H1 (cell line): ENCODE measurements around the gene NKIRAS2. TPM values are rescaled to one million over a fixed set of nuclear protein-coding genes. Genes with fewer than 3 reads are reported as not detected.
A peak's percentile ranks its signal among the peaks of the same experiment; 100 is the strongest.

ENCODE experiments used
- CTCF ChIA-PET: fragments of 300-600 bp; sonication (Branson Sonifier 250); formaldehyde crosslinking; loops from one replicate; lab custom pipeline; 2021; ENCODE audit not compliant: partially characterized antibody; lab: Charles Lee
- POLR2A ChIA-PET: fragments of 300-600 bp; sonication (Branson Sonifier 250); formaldehyde crosslinking; loops from one replicate; lab custom pipeline; 2021; ENCODE audit warnings: inconsistent platforms; ENCODE audit not compliant: partially characterized antibody; lab: Charles Lee
- DNase-seq, 2 experiments: peaks; one replicate each; pipeline versions ENCODE4 v3.0.0 to v3.0.0-alpha.2; 2010 to 2022; ENCODE audit warnings: low spot score in 2 of 2, low read depth in 1 of 2, mixed read lengths in 1 of 2
- FAIRE-seq: peaks from 2 replicates; lab custom pipeline; 2011; peaks lifted over from hg19 to GRCh38; lab: Jason Lieb, UNC
- H2AFZ ChIP-seq: 2 replicates; pipeline ENCODE4 v1.8.1; 2012; ENCODE audit warnings: low read length, inconsistent platforms
- H2AK5ac ChIP-seq: 2 replicates; pipeline ENCODE4 v1.6.1; 2013; ENCODE audit warnings: low read depth, low read length
- H2BK120ac ChIP-seq: replicated peaks from 2 replicates; pipeline ENCODE3; 2013; ENCODE audit warnings: low read depth, low read length, inconsistent platforms
- H2BK12ac ChIP-seq: 2 replicates; pipeline ENCODE4 v1.6.1; 2013; ENCODE audit warnings: low read depth, low read length
- H2BK15ac ChIP-seq: 2 replicates; pipeline ENCODE4 v1.6.1; 2013; ENCODE audit warnings: low read length
- H2BK20ac ChIP-seq: 2 replicates; pipeline ENCODE4 v1.6.1; 2013; ENCODE audit warnings: low read length
- H2BK5ac ChIP-seq: 2 replicates; pipeline ENCODE4 v1.6.1; 2013; ENCODE audit warnings: low read depth, low read length
- H3K14ac ChIP-seq: 2 replicates; pipeline ENCODE4 v1.6.1; 2013; ENCODE audit warnings: inconsistent platforms; ENCODE audit not compliant: insufficient read length
- H3K18ac ChIP-seq: 2 replicates; pipeline ENCODE4 v1.6.1; 2013; ENCODE audit warnings: low read length; ENCODE audit errors: extremely low read depth
- H3K23ac ChIP-seq: 2 replicates; pipeline ENCODE4 v1.6.1; 2013; ENCODE audit warnings: inconsistent platforms; ENCODE audit not compliant: insufficient read length
- H3K23me2 ChIP-seq: 2 replicates; pipeline ENCODE4 v1.6.1; 2013; ENCODE audit warnings: low read depth, low read length
- H3K27ac ChIP-seq: 2 replicates; pipeline ENCODE4 v1.6.1; 2011; ENCODE audit warnings: low read depth, low read length, inconsistent platforms
- H3K27me3 ChIP-seq, 4 experiments: replicated peaks in 1 of 4; 1 replicate in 1 of 4; 2 replicates in 3 of 4; pipeline versions ENCODE4 v1.6.1 to v1.8.1; 2011 to 2013; ENCODE audit warnings: low read length in 3 of 4, mild to moderate bottlenecking in 3 of 4, inconsistent platforms in 2 of 4, mixed read lengths in 2 of 4, moderate library complexity in 1 of 4; ENCODE audit not compliant: control insufficient read depth in 3 of 4, insufficient read depth in 3 of 4; ENCODE audit errors: extremely low read depth in 1 of 4
- H3K36me3 ChIP-seq, 4 experiments: 2 replicates each; pipeline versions ENCODE4 v1.6.1 to v1.8.1; 2011 to 2013; ENCODE audit warnings: mild to moderate bottlenecking in 4 of 4, low read length in 3 of 4, moderate library complexity in 2 of 4, control low read depth in 1 of 4, inconsistent platforms in 1 of 4; ENCODE audit not compliant: insufficient read depth in 4 of 4, control insufficient read depth in 2 of 4
- H3K4ac ChIP-seq: replicated peaks from 2 replicates; pipeline ENCODE3; 2013; ENCODE audit warnings: low read length, low read depth, mixed read lengths, inconsistent platforms; ENCODE audit not compliant: insufficient read length
- H3K4me1 ChIP-seq, 4 experiments: replicated peaks in 1 of 4; 1 replicate in 1 of 4; 2 replicates in 3 of 4; pipeline versions ENCODE4 v1.6.1 to v1.8.1; 2011 to 2013; ENCODE audit warnings: low read length in 3 of 4, inconsistent platforms in 2 of 4, mixed read lengths in 1 of 4; ENCODE audit not compliant: insufficient read depth in 4 of 4, control insufficient read depth in 3 of 4
- H3K4me2 ChIP-seq, 2 experiments: 2 replicates each; pipeline versions ENCODE4 v1.6.1 to v1.8.1; 2011 to 2013; ENCODE audit warnings: low read depth in 2 of 2, low read length in 2 of 2, control low read depth in 1 of 2, inconsistent platforms in 1 of 2, mild to moderate bottlenecking in 1 of 2; ENCODE audit not compliant: insufficient read depth in 1 of 2
- H3K4me3 ChIP-seq, 4 experiments: fragments of 200-600, 300-600 bp in 1 of 4; sonication (generic), shearing (Covaris generic), sonication (Bioruptor Twin) in 1 of 4; 2 replicates each; pipeline versions ENCODE4 v1.5.1 to v1.8.1; 2011 to 2016; ENCODE audit warnings: low read length in 4 of 4, low read depth in 3 of 4, control low read depth in 2 of 4, inconsistent platforms in 2 of 4, mild to moderate bottlenecking in 2 of 4, mixed read lengths in 1 of 4, moderate library complexity in 1 of 4; ENCODE audit not compliant: insufficient read depth in 2 of 4; ENCODE audit errors: extremely low read depth in 1 of 4
- H3K56ac ChIP-seq: replicated peaks from 2 replicates; pipeline ENCODE3; 2013; ENCODE audit warnings: low read depth, mild to moderate bottlenecking, mixed read lengths, low read length, inconsistent platforms; ENCODE audit not compliant: insufficient read length
- H3K79me1 ChIP-seq: 2 replicates; pipeline ENCODE4 v1.6.1; 2013; ENCODE audit warnings: low read depth, low read length, control low read depth
- H3K79me2 ChIP-seq, 2 experiments: 2 replicates each; pipeline versions ENCODE4 v1.6.1 to v1.8.1; 2012 to 2013; ENCODE audit warnings: low read length in 2 of 2, mild to moderate bottlenecking in 2 of 2, inconsistent platforms in 1 of 2; ENCODE audit not compliant: insufficient read depth in 2 of 2, control insufficient read depth in 1 of 2
- H3K9ac ChIP-seq, 4 experiments: replicated peaks in 1 of 4; 1 replicate in 1 of 4; 2 replicates in 3 of 4; pipeline versions ENCODE4 v1.6.1 to v1.8.1; 2011 to 2013; ENCODE audit warnings: low read depth in 3 of 4, low read length in 3 of 4, control low read depth in 2 of 4, mild to moderate bottlenecking in 2 of 4, moderate library complexity in 2 of 4, inconsistent platforms in 1 of 4; ENCODE audit errors: extremely low read depth in 1 of 4
- H3K9me3 ChIP-seq, 2 experiments: 2 replicates each; pipeline versions ENCODE4 v1.6.1 to v1.8.1; 2012 to 2013; ENCODE audit warnings: mild to moderate bottlenecking in 2 of 2, moderate library complexity in 2 of 2, control low read depth in 1 of 2, inconsistent platforms in 1 of 2, low read depth in 1 of 2, low read length in 1 of 2, mixed read lengths in 1 of 2; ENCODE audit not compliant: insufficient read depth in 2 of 2
- H4K20me1 ChIP-seq, 2 experiments: replicated peaks in 1 of 2; 2 replicates each; pipeline versions ENCODE3 to v1.8.1; 2011 to 2013; ENCODE audit warnings: inconsistent platforms in 2 of 2, low read length in 2 of 2, mild to moderate bottlenecking in 1 of 2; ENCODE audit not compliant: insufficient read depth in 2 of 2, control insufficient read depth in 1 of 2
- H4K5ac ChIP-seq: 2 replicates; pipeline ENCODE4 v1.6.1; 2013; ENCODE audit warnings: low read length, low read depth, mixed read lengths, inconsistent platforms; ENCODE audit not compliant: insufficient read length
- H4K8ac ChIP-seq: 2 replicates; pipeline ENCODE4 v1.8.0; 2013; ENCODE audit warnings: mild to moderate bottlenecking, moderate library complexity, low read length, inconsistent platforms; ENCODE audit not compliant: insufficient read depth; ENCODE audit errors: extremely low read depth
- H4K91ac ChIP-seq: replicated peaks from 2 replicates; pipeline ENCODE3; 2013; ENCODE audit warnings: low read length, mixed read lengths, inconsistent platforms; ENCODE audit not compliant: insufficient read length
- BCL11A ChIP-seq, 2 experiments: IDR thresholded peaks; one replicate each; pipeline ENCODE4 v1.6.1; 2011; ENCODE audit warnings: low read depth in 2 of 2, low read length in 2 of 2, mild to moderate bottlenecking in 2 of 2
- E2F6 ChIP-seq: IDR thresholded peaks from 2 replicates; pipeline ENCODE4 v1.6.1; 2012; ENCODE audit warnings: inconsistent platforms
- KDM1A ChIP-seq: fragments of 200-600, 300-600 bp; sonication (generic); IDR thresholded peaks from 2 replicates; pipeline ENCODE4 v1.7.1; 2016; ENCODE audit warnings: mild to moderate bottlenecking, low read length, borderline replicate concordance
- RBBP5 ChIP-seq: IDR thresholded peaks from 2 replicates; pipeline ENCODE4 v1.7.1; 2012; ENCODE audit warnings: low read depth, mild to moderate bottlenecking, inconsistent platforms, low read length, moderate library complexity, borderline replicate concordance
- TEAD4 ChIP-seq: IDR thresholded peaks from 2 replicates; pipeline ENCODE4 v1.6.1; 2012; ENCODE audit warnings: low read depth, low read length, inconsistent platforms, mixed read lengths
- WGBS, 2 experiments: shearing (Covaris generic) in 1 of 2; methylation state at CpG; one replicate each; pipeline versions ENCODE4 v1.1.6 to v1.1.7; 2013 to 2015; ENCODE audit warnings: low lambda C conversion rate in 2 of 2, mixed read lengths in 2 of 2, inconsistent platforms in 1 of 2, low coverage in 1 of 2, missing lambda C conversion rate in 1 of 2; ENCODE audit not compliant: insufficient replicate concordance in 2 of 2, insufficient coverage in 1 of 2, insufficient read length in 1 of 2; ENCODE audit errors: extremely low coverage in 1 of 2, missing lambda C conversion rate in 1 of 2; 5-methylcytosine and 5-hydroxymethylcytosine counted together
- polyA plus RNA-seq, 7 experiments: library from polyadenylated mRNA; depleted of rRNA in 3 of 7; stranded (reverse) in 5 of 7; unstranded in 2 of 7; fragments of >200 nt in 5 of 7; fragments of 200-250 nt in 2 of 7; gene quantifications; 1 replicate in 5 of 7; 2 replicates in 1 of 7; 4 replicates in 1 of 7; pipeline versions ENCODE4 v1.2.1 to v1.2.3, GENCODE V29; 2011 to 2013; ENCODE audit warnings: missing spikeins in 2 of 7, mixed read lengths in 2 of 7
- total RNA-seq: library from RNA; stranded (reverse); fragmentation: NEBNext Ultra II Directional; extraction: Animal tissue kit (Norgen Biotek cat#: 25700); gene quantifications from 2 replicates; pipeline ENCODE4 v1.2.1, GENCODE V29; 2021

NKIRAS2 gene
- total and polyA plus RNA-seq, 2 of the 8 experiments (the other 6 are each of a cell fraction or from before 2014, with no cell fraction given): 34.5 to 51.1 TPM

- Histone ChIP-seq H3K4me3 (no peak overlapping the region), H3K9ac (no peak overlapping the region; a peak in 1 of 7 replicates), H2BK20ac (no peak overlapping the region), H3K79me2 (no peaks in the 10 kb centered on the region), H2AK5ac (no peak overlapping the region), H4K20me1 (no peaks in the 10 kb centered on the region), H3K4me1 (peaks cover 0 to 12% (median 5%) of the 10 kb centered on the region in 4 experiments; a peak in 4 of 7 replicates), H3K4ac (no peak overlapping the region), H3K79me1 (0 out of 2 replicates have a peak, but pooled peaks cover 2% of the 10 kb centered on the region), H2BK12ac (no peak overlapping the region), H2BK15ac (no peak overlapping the region; the same call in 1 of the 2 replicates), H3K4me2 (peak overlapping the region in 1 of 2 experiments; percentile 1; a peak in 2 of 4 replicates), H3K14ac (no peak overlapping the region), H3K27ac (no peak overlapping the region), H3K23me2 (0 out of 2 replicates have a peak, but pooled peaks cover 2% of the 10 kb centered on the region), H2BK5ac (no peak overlapping the region), H3K9me3 (no peaks in the 10 kb centered on the region), H3K56ac (no peak overlapping the region), H4K91ac (peak overlapping the region; percentile 71), H2BK120ac (no peak overlapping the region), H3K36me3 (peaks cover 10 to 22% (median 13%) of the 10 kb centered on the region in 4 experiments; a peak in 6 of 8 replicates), H4K8ac (no peak overlapping the region), H3K23ac (no peak overlapping the region), H3K27me3 (no peaks in the 10 kb centered on the region), H4K5ac (no peak overlapping the region), H2AFZ (no peak overlapping the region)
- WGBS, 2 experiments: 89% methylated on average over 5 of the region's 5 CpGs; no CpG with 5 or more reads in 1 of the 2 experiments
- FAIRE-seq (no peak), DNase-seq (no peak)
- ChIA-PET POLR2A (interaction anchor here (1.1 to 6.0 kb wide), 6 partner anchors 11 to 94 kb away, joined by 3 to 51 read pairs (median 14); partner anchors contain the start of genes DNAJC7, HSPB9 and KAT2A), CTCF (interaction anchor here (0.6 to 38.8 kb wide), 13 partner anchors 11 to 256 kb away, joined by 3 to 1084 read pairs (median 9); partner anchors contain the start of genes DHX58, DNAJC7, HSPB9 and KAT2A)
- TF ChIP-seq RBBP5 (no peak), KDM1A (no peak), BCL11A (IDR thresholded peaks at IDR 0.05; ENCODE audit: low read depth in 2 of 2, low read length in 2 of 2) (no peak), TEAD4 (no peak), E2F6 (no peak)
- TF ChIP-seq, all 59 proteins: peak for 0
- no peak overlapping the region for H3K18ac ChIP-seq
Observed at GRCh38 chr17:42027590-42027889, 7.7 kb downstream of the NKIRAS2 start.
